Measurements from ENCODE around the gene LAMC3. TPM values are rescaled to one million over a fixed set of nuclear protein-coding genes. Genes with fewer than 3 reads are reported as not detected.

The LAMC3 gene
- total RNA-seq, 1 experiment from 2014 or later, result 4.6 TPM

GRCh38 chr9:131046581-131047202 lies 37.7 kb downstream of the LAMC3 start:
- Histone ChIP-seq H3K9ac (ENCODE audit: low read length) (no peak overlapping the region), H3K4me1 (ENCODE audit: insufficient read depth, low read length) (no peaks in the 10 kb centered on the region), H3K27ac (ENCODE audit: low read length) (no peak overlapping the region), H3K36me3 (ENCODE audit: low read depth, low read length) (no peaks in the 10 kb centered on the region), H3K79me2 (ENCODE audit: low read length) (no peaks in the 10 kb centered on the region), H3K9me2 (replicated peaks; ENCODE audit: low read length) (no peaks in the 10 kb centered on the region), H4K20me1 (ENCODE audit: low read length) (no peaks in the 10 kb centered on the region), H3F3A (ENCODE audit: low read length, unreplicated experiment) (no peaks in the 10 kb centered on the region), H3K9me3 (ENCODE audit: low read length) (no peaks in the 10 kb centered on the region), H3K27me3 (ENCODE audit: low read length) (no peaks in the 10 kb centered on the region), H3K4me3 (ENCODE audit: low read length) (no peak overlapping the region), H3K4me2 (ENCODE audit: low read length) (peak overlapping the region; percentile 64), H2AFZ (ENCODE audit: low read length) (peak overlapping the region; percentile 67)
- TF ChIP-seq EZH2phosphoT487 (IDR thresholded peaks at IDR 0.05; ENCODE audit: borderline replicate concordance, low read length), result no peak
- TF ChIP-seq, protein P1, sequence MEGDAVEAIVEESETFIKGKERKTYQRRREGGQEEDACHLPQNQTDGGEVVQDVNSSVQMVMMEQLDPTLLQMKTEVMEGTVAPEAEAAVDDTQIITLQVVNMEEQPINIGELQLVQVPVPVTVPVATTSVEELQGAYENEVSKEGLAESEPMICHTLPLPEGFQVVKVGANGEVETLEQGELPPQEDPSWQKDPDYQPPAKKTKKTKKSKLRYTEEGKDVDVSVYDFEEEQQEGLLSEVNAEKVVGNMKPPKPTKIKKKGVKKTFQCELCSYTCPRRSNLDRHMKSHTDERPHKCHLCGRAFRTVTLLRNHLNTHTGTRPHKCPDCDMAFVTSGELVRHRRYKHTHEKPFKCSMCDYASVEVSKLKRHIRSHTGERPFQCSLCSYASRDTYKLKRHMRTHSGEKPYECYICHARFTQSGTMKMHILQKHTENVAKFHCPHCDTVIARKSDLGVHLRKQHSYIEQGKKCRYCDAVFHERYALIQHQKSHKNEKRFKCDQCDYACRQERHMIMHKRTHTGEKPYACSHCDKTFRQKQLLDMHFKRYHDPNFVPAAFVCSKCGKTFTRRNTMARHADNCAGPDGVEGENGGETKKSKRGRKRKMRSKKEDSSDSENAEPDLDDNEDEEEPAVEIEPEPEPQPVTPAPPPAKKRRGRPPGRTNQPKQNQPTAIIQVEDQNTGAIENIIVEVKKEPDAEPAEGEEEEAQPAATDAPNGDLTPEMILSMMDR (conservative IDR thresholded peaks at IDR 0.05; ENCODE audit: low read depth, low read length), result peak; percentile 83
- TF ChIP-seq EZH2 (IDR thresholded peaks at IDR 0.05; ENCODE audit: low read length, unreplicated experiment), result no peak
- DNase-seq (peak; percentile 69), ATAC-seq (peak; percentile 89)
- POLR2A ChIA-PET (ENCODE audit: unreplicated experiment), result no interaction called here
- CTCF ChIA-PET, result interaction anchor here (0.6 to 1.8 kb wide), 3 partner anchors 18 to 180 kb away, joined by 4 to 7 read pairs (median 6); no protein-coding TSS in a partner anchor
- no TSS peak for BruUV-seq (replicated peaks)
- intact Hi-C loops (cut with micrococcal nuclease), result loop anchor here (5.0 kb wide), 1 partner anchor 39 kb away; the partner anchor contains the start of gene LAMC3

- intact Hi-C loops (cut with micrococcal nuclease), result loop anchor here (5.0 kb wide), 1 partner anchor 41 kb away; the partner anchor contains the start of gene LAMC3
- Histone ChIP-seq H3K4me1 (ENCODE audit: insufficient read depth, low read length) (no peaks in the 10 kb centered on the region), H3K4me3 (ENCODE audit: low read length) (no peak overlapping the region), H3K27me3 (ENCODE audit: low read length) (no peaks in the 10 kb centered on the region), H3K36me3 (ENCODE audit: low read depth, low read length) (no peaks in the 10 kb centered on the region), H3K9me2 (replicated peaks; ENCODE audit: low read length) (no peaks in the 10 kb centered on the region), H3K79me2 (ENCODE audit: low read length) (no peaks in the 10 kb centered on the region), H2AFZ (ENCODE audit: low read length) (no peak overlapping the region), H3F3A (ENCODE audit: low read length, unreplicated experiment) (no peaks in the 10 kb centered on the region), H3K27ac (ENCODE audit: low read length) (no peak overlapping the region), H3K9ac (ENCODE audit: low read length) (no peak overlapping the region), H3K9me3 (ENCODE audit: low read length) (no peaks in the 10 kb centered on the region), H3K4me2 (ENCODE audit: low read length) (no peak overlapping the region), H4K20me1 (ENCODE audit: low read length) (no peaks in the 10 kb centered on the region)
- POLR2A ChIA-PET (ENCODE audit: unreplicated experiment), result no interaction called here
- TF ChIP-seq EZH2phosphoT487 (IDR thresholded peaks at IDR 0.05; ENCODE audit: borderline replicate concordance, low read length), result no peak
- TF ChIP-seq, protein P1 (conservative IDR thresholded peaks at IDR 0.05; ENCODE audit: low read depth, low read length), result no peak
- no peak for TF ChIP-seq EZH2 (IDR thresholded peaks at IDR 0.05; ENCODE audit: low read length, unreplicated experiment)
- CTCF ChIA-PET, result interaction anchor here (0.5 kb wide), 1 partner anchor 158 kb away, joined by 5 read pairs; no protein-coding TSS in a partner anchor
- no TSS peak for BruUV-seq (replicated peaks)
- no peak for ATAC-seq
- no peak for DNase-seq
Observed at GRCh38 chr9:131048332-131048731, 39.4 kb downstream of the LAMC3 start.

DNA sequence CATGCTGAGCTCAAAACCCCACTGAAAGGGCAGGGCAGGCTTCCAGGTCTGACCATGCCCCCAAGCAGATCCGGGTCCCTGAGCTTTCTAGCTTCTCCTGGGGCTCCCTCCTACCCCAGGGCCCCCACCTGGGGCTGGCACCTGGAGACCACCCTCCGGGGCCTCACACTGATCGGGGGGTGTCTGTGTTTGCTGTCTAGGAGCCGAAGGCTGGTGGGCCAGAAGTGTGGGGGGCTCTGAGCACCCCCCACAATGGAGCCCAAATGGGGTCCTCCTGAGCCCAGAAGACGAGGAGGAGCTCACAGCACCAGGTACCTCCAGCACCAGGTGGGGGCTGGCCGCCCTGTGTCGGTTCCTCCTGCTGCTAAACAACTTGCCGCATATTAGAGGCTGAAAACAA lies 39.8 kb downstream of the LAMC3 start:
- Histone ChIP-seq H2AFZ (ENCODE audit: low read length) (no peak overlapping the region), H3F3A (ENCODE audit: low read length, unreplicated experiment) (no peaks in the 10 kb centered on the region), H3K27ac (ENCODE audit: low read length) (no peak overlapping the region), H3K27me3 (ENCODE audit: low read length) (no peaks in the 10 kb centered on the region), H3K9ac (ENCODE audit: low read length) (no peak overlapping the region), H3K4me3 (ENCODE audit: low read length) (no peak overlapping the region), H3K4me1 (ENCODE audit: insufficient read depth, low read length) (no peaks in the 10 kb centered on the region), H3K9me3 (ENCODE audit: low read length) (no peaks in the 10 kb centered on the region), H3K36me3 (ENCODE audit: low read depth, low read length) (no peaks in the 10 kb centered on the region), H3K9me2 (replicated peaks; ENCODE audit: low read length) (no peaks in the 10 kb centered on the region), H4K20me1 (ENCODE audit: low read length) (no peaks in the 10 kb centered on the region), H3K4me2 (ENCODE audit: low read length) (no peak overlapping the region), H3K79me2 (ENCODE audit: low read length) (no peaks in the 10 kb centered on the region)
- ChIA-PET POLR2A (ENCODE audit: unreplicated experiment) (no interaction called here), CTCF (interaction anchor here (0.5 kb wide), 1 partner anchor 159 kb away, joined by 5 read pairs; no protein-coding TSS in a partner anchor)
- no peak for ATAC-seq
- intact Hi-C loops (cut with micrococcal nuclease), result loop anchor here (5.0 kb wide), 1 partner anchor 42 kb away; the partner anchor contains the start of gene LAMC3
- no peak for DNase-seq
- BruUV-seq (replicated peaks), result no TSS peak
- TF ChIP-seq EZH2phosphoT487 (IDR thresholded peaks at IDR 0.05; ENCODE audit: borderline replicate concordance, low read length) (no peak), EZH2 (IDR thresholded peaks at IDR 0.05; ENCODE audit: low read length, unreplicated experiment) (no peak)
- TF ChIP-seq, protein P1 (conservative IDR thresholded peaks at IDR 0.05; ENCODE audit: low read depth, low read length), result no peak
